ENCODE data around the gene HSF2BP. TPM values are rescaled to one million over a fixed set of nuclear protein-coding genes. Genes with fewer than 3 reads are reported as not detected.

Gene HSF2BP
- total and polyA plus RNA-seq, 2 of the 8 experiments (the other 6 are each of a cell fraction or from before 2014, with no cell fraction given) = 0.51 to 0.93 TPM

GRCh38 chr21:43646550-43647260, 12.6 kb downstream of the HSF2BP start (continued):
- peak; percentile 100 for TF ChIP-seq RAD21 (IDR thresholded peaks at IDR 0.05 in 1 of 2, conservative IDR thresholded peaks at IDR 0.05 in 1 of 2; ENCODE audit: low read depth in 2 of 2, low read length in 2 of 2)
- 0 out of 2 replicates have a peak, but pooled peaks have one; percentile 16 for TF ChIP-seq JUN (IDR thresholded peaks at IDR 0.05; ENCODE audit: low read depth, low read length)
- no peak for TF ChIP-seq CTBP2 (IDR thresholded peaks at IDR 0.05; ENCODE audit: borderline replicate concordance, insufficient read depth, insufficient read length, low read length)
- no peak for TF ChIP-seq FOSL1 (IDR thresholded peaks at IDR 0.05; ENCODE audit: insufficient read depth, low read depth, low read length)
- TF ChIP-seq CHD1 (IDR thresholded peaks at IDR 0.05; ENCODE audit: low read depth, low read length) = no peak
- TF ChIP-seq SP1 (IDR thresholded peaks at IDR 0.05; ENCODE audit: low read depth, low read length) = peak; percentile 42; the same call in 1 of the 2 replicates
- peak; percentile 96 to 100 (median 99) for TF ChIP-seq CTCF (IDR thresholded peaks at IDR 0.05; ENCODE audit: control extremely low read depth in 1 of 3, insufficient read depth in 1 of 3, low read depth in 1 of 3, low read length in 3 of 3)
